Brain microvascular endothelial cell (primary cell): ENCODE measurements around the gene KIF18A.

Experiments
- DNase-seq: peaks from one replicate; pipeline ENCODE4 v3.0.0-alpha.2; 2020
- H3K27ac ChIP-seq: fragments of 250-450 bp; sonication (Bioruptor Pico); 2 replicates; pipeline ENCODE4 v1.5.1; 2020; ENCODE audit warnings: mild to moderate bottlenecking, moderate library complexity
- H3K27me3 ChIP-seq: fragments of 250-450 bp; sonication (Bioruptor Pico); replicated peaks from 2 replicates; pipeline ENCODE4 v1.5.1; 2020; ENCODE audit warnings: mild to moderate bottlenecking
- H3K36me3 ChIP-seq: fragments of 250-450 bp; sonication (Bioruptor Pico); replicated peaks from 2 replicates; pipeline ENCODE4 v1.5.1; 2020; ENCODE audit warnings: mild to moderate bottlenecking
- H3K4me3 ChIP-seq: 2 replicates; pipeline ENCODE4 v1.5.1; 2011; ENCODE audit warnings: low read depth, mild to moderate bottlenecking, control low read depth, low read length, moderate library complexity
- in situ Hi-C: cut with HindIII; loops from 2 replicates; pipeline ENCODE4 v1.10.0; 2017; ENCODE audit warnings: low sequenced_read_pairs, low pct_ligation_motif_present
- TF ChIP-seq, protein P1 (sequence below): IDR thresholded peaks from 2 replicates; pipeline ENCODE4 v1.5.1; 2011; ENCODE audit warnings: low read depth, mild to moderate bottlenecking, moderate library complexity, low read length, control low read depth, inconsistent platforms; ENCODE audit errors: missing control alignments

The KIF18A gene

DNA sequence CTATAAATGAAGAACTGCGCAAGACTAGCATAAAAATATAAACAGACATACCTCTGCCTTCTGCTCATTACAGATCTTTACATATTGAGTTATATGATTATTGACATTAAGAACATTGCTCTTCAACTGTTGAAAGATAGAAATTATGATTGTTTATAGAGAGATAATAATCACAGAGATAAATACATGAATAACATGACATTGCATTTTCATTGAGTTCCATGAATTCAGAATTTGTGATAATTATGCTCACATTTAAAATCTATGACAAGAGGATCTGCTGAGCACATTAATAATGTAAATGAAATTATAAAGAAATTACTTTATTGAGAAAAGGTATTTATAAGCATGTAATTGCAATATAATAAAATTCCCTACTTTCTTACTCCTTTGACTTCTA, 24.8 kb downstream of the KIF18A start:
- Histone ChIP-seq H3K27ac (no peak overlapping the region), H3K27me3 (no peaks in the 10 kb centered on the region), H3K36me3 (no peaks in the 10 kb centered on the region), H3K4me3 (no peak overlapping the region)
- DNase-seq: no peak
- TF ChIP-seq, protein P1, sequence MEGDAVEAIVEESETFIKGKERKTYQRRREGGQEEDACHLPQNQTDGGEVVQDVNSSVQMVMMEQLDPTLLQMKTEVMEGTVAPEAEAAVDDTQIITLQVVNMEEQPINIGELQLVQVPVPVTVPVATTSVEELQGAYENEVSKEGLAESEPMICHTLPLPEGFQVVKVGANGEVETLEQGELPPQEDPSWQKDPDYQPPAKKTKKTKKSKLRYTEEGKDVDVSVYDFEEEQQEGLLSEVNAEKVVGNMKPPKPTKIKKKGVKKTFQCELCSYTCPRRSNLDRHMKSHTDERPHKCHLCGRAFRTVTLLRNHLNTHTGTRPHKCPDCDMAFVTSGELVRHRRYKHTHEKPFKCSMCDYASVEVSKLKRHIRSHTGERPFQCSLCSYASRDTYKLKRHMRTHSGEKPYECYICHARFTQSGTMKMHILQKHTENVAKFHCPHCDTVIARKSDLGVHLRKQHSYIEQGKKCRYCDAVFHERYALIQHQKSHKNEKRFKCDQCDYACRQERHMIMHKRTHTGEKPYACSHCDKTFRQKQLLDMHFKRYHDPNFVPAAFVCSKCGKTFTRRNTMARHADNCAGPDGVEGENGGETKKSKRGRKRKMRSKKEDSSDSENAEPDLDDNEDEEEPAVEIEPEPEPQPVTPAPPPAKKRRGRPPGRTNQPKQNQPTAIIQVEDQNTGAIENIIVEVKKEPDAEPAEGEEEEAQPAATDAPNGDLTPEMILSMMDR: no peak
- in situ Hi-C loops: no loop called here

GRCh38 chr11:28077521-28077920, 30.4 kb downstream of the KIF18A start:
- Histone ChIP-seq H3K36me3 (no peaks in the 10 kb centered on the region), H3K27ac (no peak overlapping the region), H3K27me3 (no peaks in the 10 kb centered on the region), H3K4me3 (no peak overlapping the region)
- DNase-seq: no peak
- TF ChIP-seq, protein P1: no peak
- in situ Hi-C loops: no loop called here

DNA sequence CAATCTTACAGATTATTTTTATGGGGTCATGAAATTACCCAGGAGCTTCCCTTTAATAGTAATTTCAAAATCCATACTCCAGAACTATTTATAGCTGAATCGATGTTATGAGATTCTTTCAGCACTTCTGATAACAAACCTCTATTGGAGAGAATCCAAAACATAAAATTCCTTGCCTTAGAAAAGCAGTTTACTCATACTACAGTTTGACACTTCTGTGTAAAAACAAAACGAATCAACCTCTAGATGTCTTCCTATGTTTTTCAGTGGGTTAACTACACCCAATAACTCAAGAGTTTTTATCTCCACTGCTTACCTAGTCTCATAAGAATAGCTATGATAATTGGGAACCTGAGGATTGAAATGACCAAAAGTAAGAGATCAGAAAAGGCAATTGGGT, 35.6 kb downstream of the KIF18A start:
- no peak for DNase-seq
- Histone ChIP-seq H3K4me3 (no peak overlapping the region), H3K27ac (no peak overlapping the region), H3K27me3 (no peaks in the 10 kb centered on the region), H3K36me3 (no peaks in the 10 kb centered on the region)
- TF ChIP-seq, protein P1: no peak
- in situ Hi-C loops: no loop called here

DNA sequence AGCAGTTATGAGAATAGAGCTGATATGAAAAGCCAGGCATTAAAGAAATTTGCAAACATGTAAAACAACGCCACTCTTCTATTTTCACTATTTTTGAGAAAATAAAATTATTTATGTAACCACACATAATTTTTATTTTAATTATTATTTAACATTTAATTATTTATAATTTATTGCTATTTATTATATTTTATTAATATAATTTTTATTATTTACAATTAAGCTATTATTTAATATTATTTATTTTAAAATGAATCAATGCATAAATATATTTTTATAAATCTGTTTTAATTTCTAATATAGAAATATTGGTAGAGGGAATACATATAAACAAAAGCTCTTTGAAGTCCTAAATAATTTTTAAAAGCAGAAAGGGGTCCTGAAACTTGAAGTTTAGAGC, 36.7 kb downstream of the KIF18A start:
- Histone ChIP-seq H3K36me3 (no peaks in the 10 kb centered on the region), H3K27ac (no peak overlapping the region), H3K27me3 (no peaks in the 10 kb centered on the region), H3K4me3 (no peak overlapping the region)
- TF ChIP-seq, protein P1: no peak
- DNase-seq: no peak
- in situ Hi-C loops: no loop called here

DNA sequence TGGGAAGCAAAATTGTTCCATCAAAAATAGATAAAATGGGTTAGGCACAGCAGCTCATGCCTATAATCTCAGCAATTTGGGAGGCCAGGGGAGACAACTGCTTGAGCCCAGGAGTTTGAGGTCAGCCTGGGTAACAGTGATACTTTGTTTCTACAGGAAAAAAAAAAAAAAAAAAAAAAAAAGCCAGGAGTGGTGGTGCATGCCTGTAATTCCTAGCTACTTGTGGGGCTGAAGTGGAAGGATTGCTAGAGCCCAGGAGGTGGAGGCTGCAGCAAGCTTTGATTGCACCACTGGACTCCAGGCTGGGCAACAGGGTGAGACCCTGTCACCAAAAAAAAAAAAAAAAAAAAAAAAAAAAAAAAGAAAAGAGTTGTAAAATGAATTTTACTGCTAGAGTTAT, 49.6 kb downstream of the KIF18A start:
- H3K27me3 ChIP-seq: no peaks in the 10 kb centered on the region
- H3K4me3 ChIP-seq: no peak overlapping the region
- H3K36me3 ChIP-seq: no peaks in the 10 kb centered on the region
- in situ Hi-C loops: no loop called here
- no peak overlapping the region for H3K27ac ChIP-seq
- TF ChIP-seq, protein P1: no peak
- DNase-seq: no peak

DNA sequence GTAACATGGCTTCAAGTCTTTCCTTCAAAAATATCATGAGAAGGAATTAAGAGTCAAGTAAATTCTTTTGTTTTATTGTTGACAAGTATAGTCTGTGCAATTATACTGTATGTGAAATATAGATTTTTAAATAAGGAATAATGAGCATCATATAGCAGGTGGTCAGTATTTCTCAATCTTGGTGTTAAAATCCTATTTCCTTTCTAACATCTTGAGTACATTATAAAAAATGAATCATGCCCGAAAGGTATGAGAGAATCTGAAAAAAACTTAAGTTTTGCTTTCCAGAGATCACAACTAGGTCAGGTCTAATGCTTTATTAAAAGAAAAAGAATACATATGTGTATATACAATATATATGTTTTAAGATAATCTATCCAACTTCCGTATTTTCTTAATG, 53.1 kb downstream of the KIF18A start:
- no peak for DNase-seq
- in situ Hi-C loops: no loop called here
- H3K4me3 ChIP-seq: no peak overlapping the region
- no peak overlapping the region for H3K27ac ChIP-seq
- no peaks in the 10 kb centered on the region for H3K27me3 ChIP-seq
- no peaks in the 10 kb centered on the region for H3K36me3 ChIP-seq
- TF ChIP-seq, protein P1: no peak
